RWPE1 (cell line): ENCODE results near the gene GSTM1.
"Not testable (repeated sequence)": the region's sequence is repeated elsewhere in the genome, so short reads cannot be mapped to it uniquely, and the experiment has no call there.

ENCODE experiments used
- CTCF ChIA-PET: fragments of 350-600 bp; sonication (Branson Sonifier 250); formaldehyde crosslinking; extraction: SDS; loops from one replicate; lab custom pipeline; 2021; lab: Yijun Ruan, JAX
- POLR2A ChIA-PET: fragments of 400-600 bp; formaldehyde crosslinking; extraction: SDS; loops from one replicate; lab custom pipeline; 2020; ENCODE audit warnings: antibody characterized with exemption; ENCODE audit not compliant: low non-redundant PET; lab: Yijun Ruan, JAX
- DNase-seq: peaks from one replicate; pipeline ENCODE4 v3.0.0; 2012; ENCODE audit warnings: low spot score
- H3K27ac ChIP-seq: fragments of 450-650 bp; 2 replicates; pipeline ENCODE4 v1.5.1; 2017
- CTCF ChIP-seq: fragments of 450-650 bp; conservative IDR thresholded peaks from 2 replicates; pipeline ENCODE4 v1.5.1; 2017; ENCODE audit warnings: low read depth, mild to moderate bottlenecking

GSTM1 gene

GRCh38 chr1:109658533-109659042 is 29.0 kb upstream of the GSTM1 start:
- POLR2A ChIA-PET: no interaction called here
- CTCF ChIA-PET: interaction anchor here (0.5 kb wide), 1 partner anchor 371 kb away, joined by 3 read pairs; no protein-coding TSS in a partner anchor
- H3K27ac ChIP-seq: peak overlapping the region; percentile 19; the same call in 1 of the 2 replicates
- DNase-seq: no peak
- TF ChIP-seq CTCF: no peak

DNA sequence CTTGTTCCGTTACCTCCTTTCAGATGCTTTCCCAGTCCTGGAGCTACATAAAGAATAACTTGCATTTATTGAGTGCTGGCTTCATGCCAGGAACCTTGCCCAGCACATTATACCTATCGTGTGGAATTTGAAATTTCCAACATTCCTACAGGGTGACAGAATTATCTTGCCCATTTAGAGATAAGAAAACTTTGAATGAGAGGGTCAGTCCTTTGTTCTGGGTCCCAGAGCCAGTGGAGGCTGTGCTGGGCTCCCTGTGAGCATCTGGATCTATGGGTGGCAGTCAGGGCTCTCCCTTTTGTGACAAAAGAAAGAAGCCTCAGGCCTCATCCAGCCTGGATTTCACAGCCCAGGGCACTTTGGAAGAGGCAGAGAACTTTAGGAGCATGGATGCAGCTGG is 28.5 kb upstream of the GSTM1 start:
- ChIA-PET CTCF (no interaction called here), POLR2A (no interaction called here)
- no peak for TF ChIP-seq CTCF
- DNase-seq: no peak
- no peak overlapping the region for H3K27ac ChIP-seq

DNA sequence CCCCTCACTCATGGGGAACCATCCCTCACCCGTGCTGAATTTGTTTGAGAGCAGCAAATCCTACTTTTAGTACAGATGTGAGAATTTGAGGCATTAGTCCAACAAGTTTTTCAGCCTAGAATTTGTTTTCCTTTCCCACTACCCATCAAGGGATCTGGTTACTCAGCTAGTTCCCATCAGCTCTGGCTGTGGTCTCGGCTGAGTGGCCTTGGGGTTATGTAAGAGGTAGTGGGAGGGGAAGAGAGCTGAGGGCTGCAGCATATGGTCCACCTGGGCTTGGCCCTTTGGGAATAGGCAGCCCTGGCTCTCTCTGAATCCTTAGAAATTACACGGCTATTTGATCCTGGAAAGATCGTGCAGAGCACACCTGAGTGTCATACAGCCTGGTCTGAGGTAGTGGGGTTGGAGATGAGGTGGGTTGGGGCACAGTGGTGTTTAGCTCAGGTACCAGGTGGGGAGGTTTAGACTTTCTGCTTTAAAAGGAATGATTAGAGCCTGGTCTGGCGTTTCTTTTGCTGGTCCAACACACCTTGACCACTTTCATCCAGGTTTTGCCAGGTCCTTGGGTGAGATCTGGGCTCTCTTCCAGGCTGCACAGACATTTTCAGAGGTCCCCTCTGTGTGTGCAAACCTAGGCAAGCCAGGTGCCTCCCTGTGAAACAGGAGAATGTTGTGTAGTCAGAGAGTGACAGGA is 27.5 kb upstream of the GSTM1 start:
- H3K27ac ChIP-seq: no peak overlapping the region
- TF ChIP-seq CTCF: no peak
- DNase-seq: no peak
- CTCF ChIA-PET: interaction anchor here (0.6 kb wide), 1 partner anchor 20 kb away, joined by 3 read pairs; no protein-coding TSS in a partner anchor
- POLR2A ChIA-PET: no interaction called here

DNA sequence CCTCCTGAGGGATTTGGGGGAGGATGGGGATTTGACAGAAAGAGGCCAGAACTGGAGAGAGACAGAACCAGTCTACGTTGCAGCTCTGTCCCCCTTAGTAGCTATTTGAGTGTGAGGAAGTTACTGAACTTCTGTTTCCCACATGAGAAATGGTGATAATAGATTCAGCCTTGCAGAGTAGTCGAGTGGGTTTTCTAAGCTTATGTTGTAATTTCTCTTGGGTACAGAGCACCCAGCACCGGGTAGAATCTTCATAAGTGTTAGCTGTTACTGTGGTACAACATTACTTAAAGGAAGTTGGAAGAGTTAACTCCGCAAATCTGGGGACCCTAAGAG is 27.0 kb upstream of the GSTM1 start:
- DNase-seq, POLR2A ChIA-PET, H3K27ac ChIP-seq: not testable (repeated sequence)
- CTCF ChIA-PET: interaction anchor here (0.6 kb wide), 1 partner anchor 20 kb away, joined by 3 read pairs; no protein-coding TSS in a partner anchor

DNA sequence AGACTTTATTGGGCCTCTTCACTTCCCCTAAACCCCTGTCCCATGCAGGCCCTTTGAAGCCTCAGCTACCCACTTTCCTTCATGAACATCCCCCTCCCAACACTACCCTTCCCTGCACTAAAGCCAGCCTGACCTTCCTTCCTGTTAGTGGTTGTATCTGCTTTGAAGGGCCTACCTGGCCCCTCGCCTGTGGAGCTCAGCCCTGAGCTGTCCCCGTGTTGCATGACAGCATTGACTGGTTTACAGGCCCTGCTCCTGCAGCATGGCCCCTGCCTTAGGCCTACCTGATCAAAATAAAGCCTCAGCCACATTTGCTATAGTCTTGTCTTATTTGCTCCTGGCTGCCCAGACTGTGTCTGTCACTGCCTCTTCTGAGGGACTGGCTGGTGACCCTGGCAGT is 26.2 kb upstream of the GSTM1 start:
- ChIA-PET POLR2A (no interaction called here), CTCF (interaction anchor here (0.5 to 0.6 kb wide), 2 partner anchors 114 to 1864 kb away, joined by 3 to 4 read pairs; no protein-coding TSS in a partner anchor)
- TF ChIP-seq CTCF: no peak
- no peak for DNase-seq
- no peak overlapping the region for H3K27ac ChIP-seq

DNA sequence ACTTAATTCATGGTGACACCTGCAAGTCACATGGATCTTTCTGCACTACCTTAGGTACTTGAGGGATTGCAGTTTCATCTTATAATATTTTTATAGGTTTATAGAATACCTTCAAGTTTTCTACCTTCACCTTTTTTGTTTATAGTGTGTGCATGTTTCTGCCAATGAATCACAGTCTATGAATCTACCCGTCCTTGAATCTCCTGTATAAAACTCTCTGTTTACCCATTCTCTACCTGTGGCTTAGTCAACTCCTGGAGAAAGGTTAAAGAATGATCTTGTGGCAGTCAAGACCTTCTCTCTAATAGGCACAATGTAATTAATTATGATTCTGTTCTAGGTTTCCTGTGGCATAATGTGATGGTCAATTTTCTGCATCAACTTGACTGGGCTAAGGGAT is 22.9 kb upstream of the GSTM1 start:
- TF ChIP-seq CTCF: no peak
- CTCF ChIA-PET: no interaction called here
- POLR2A ChIA-PET: no interaction called here
- no peak for DNase-seq
- H3K27ac ChIP-seq: no peak overlapping the region
